ENCODE data around the gene EPHB2.

GRCh38 chr1:22676916-22677583, 33.6 kb upstream of the EPHB2 start:
- no peak for TF ChIP-seq CTCF (IDR thresholded peaks at IDR 0.05)
- no peak for TF ChIP-seq POLR2A (IDR thresholded peaks at IDR 0.05)

Data from testis (tissue), 2 donors.